GM19238 (cell line): ENCODE results near the gene OSBPL6.

Source experiments
- DNase-seq: peaks from one replicate; pipeline ENCODE4 v3.0.0; 2011; ENCODE audit warnings: low spot score; ENCODE audit not compliant: insufficient read length

OSBPL6 gene

GRCh38 chr2:178271094-178271493 lies 76.8 kb downstream of the OSBPL6 start:
- no peak for DNase-seq

GRCh38 chr2:178271629-178272333 lies 77.5 kb downstream of the OSBPL6 start:
- DNase-seq, result no peak

GRCh38 chr2:178273787-178274360 lies 79.6 kb downstream of the OSBPL6 start:
- no peak for DNase-seq

GRCh38 chr2:178275600-178275999 lies 81.3 kb downstream of the OSBPL6 start:
- no peak for DNase-seq

- no peak for DNase-seq
Observed at GRCh38 chr2:178277741-178278197, 83.5 kb downstream of the OSBPL6 start.

GRCh38 chr2:178279142-178279541 lies 84.8 kb downstream of the OSBPL6 start:
- DNase-seq, result no peak

- DNase-seq, result no peak
Observed at GRCh38 chr2:178279636-178280035, 85.3 kb downstream of the OSBPL6 start.

- DNase-seq, result no peak
Observed at GRCh38 chr2:178280244-178280852, 86.0 kb downstream of the OSBPL6 start.

- DNase-seq, result no peak
Observed at GRCh38 chr2:178282075-178282815, 87.9 kb downstream of the OSBPL6 start.

GRCh38 chr2:178283341-178283918 lies 89.1 kb downstream of the OSBPL6 start:
- no peak for DNase-seq

- DNase-seq, result no peak
Observed at GRCh38 chr2:178284613-178285286, 90.4 kb downstream of the OSBPL6 start.

- DNase-seq, result no peak
Observed at GRCh38 chr2:178285287-178285615, 90.9 kb downstream of the OSBPL6 start.

- no peak for DNase-seq
Observed at GRCh38 chr2:178286636-178287035, 92.3 kb downstream of the OSBPL6 start.

GRCh38 chr2:178287652-178288344 lies 93.5 kb downstream of the OSBPL6 start:
- DNase-seq, result no peak

GRCh38 chr2:178291703-178292102 lies 97.4 kb downstream of the OSBPL6 start:
- DNase-seq, result no peak

GRCh38 chr2:178292586-178292985 lies 98.3 kb downstream of the OSBPL6 start:
- DNase-seq, result no peak

GRCh38 chr2:178295115-178295514 lies 100.8 kb downstream of the OSBPL6 start:
- DNase-seq, result no peak

GRCh38 chr2:178295906-178296305 lies 101.6 kb downstream of the OSBPL6 start:
- no peak for DNase-seq

GRCh38 chr2:178296394-178297090 lies 102.2 kb downstream of the OSBPL6 start:
- no peak for DNase-seq

GRCh38 chr2:178297091-178297411 lies 102.7 kb downstream of the OSBPL6 start:
- DNase-seq, result no peak
